Osteocyte (in vitro differentiated cells): ENCODE measurements around the gene ARL3. TPM values are rescaled to one million over a fixed set of nuclear protein-coding genes. Genes with fewer than 3 reads are reported as not detected.
"Not testable (repeated sequence)": the region's sequence is repeated elsewhere in the genome, so short reads cannot be mapped to it uniquely, and the experiment has no call there.

Experiments
- DNase-seq: peaks from one replicate; pipeline ENCODE4 v3.0.0; 2021; ENCODE audit warnings: mixed read lengths; ENCODE audit not compliant: unreplicated experiment; ENCODE audit errors: extremely low spot score
- H3K27ac Mint-ChIP-seq: one replicate; pipeline ENCODE4 v1.8.0; 2021; ENCODE audit warnings: mild to moderate bottlenecking, mixed read lengths; ENCODE audit not compliant: unreplicated experiment
- H3K27me3 Mint-ChIP-seq: one replicate; pipeline ENCODE4 v1.8.0; 2021; ENCODE audit warnings: mixed read lengths; ENCODE audit not compliant: unreplicated experiment
- H3K36me3 Mint-ChIP-seq: one replicate; pipeline ENCODE4 v1.8.0; 2021; ENCODE audit warnings: mixed read lengths; ENCODE audit not compliant: unreplicated experiment
- H3K4me1 Mint-ChIP-seq: one replicate; pipeline ENCODE4 v1.8.0; 2021; ENCODE audit warnings: mixed read lengths; ENCODE audit not compliant: unreplicated experiment
- H3K4me3 Mint-ChIP-seq: one replicate; pipeline ENCODE4 v1.8.0; 2021; ENCODE audit warnings: mild to moderate bottlenecking, moderate library complexity, mixed read lengths; ENCODE audit not compliant: unreplicated experiment
- H3K9me3 Mint-ChIP-seq: one replicate; pipeline ENCODE4 v1.8.0; 2021; ENCODE audit warnings: mixed read lengths; ENCODE audit not compliant: unreplicated experiment
- total RNA-seq: library from RNA; stranded (reverse); gene quantifications from 2 replicates; pipeline ENCODE4 v1.2.1, GENCODE V29; 2021
- TF ChIP-seq, protein P1 (sequence below): fragments of 200-600 bp; sonication (generic); IDR thresholded peaks from 2 replicates; pipeline ENCODE4 v1.5.0; 2021; ENCODE audit warnings: antibody characterized with exemption, mild to moderate bottlenecking, moderate library complexity

ARL3 gene
- total RNA-seq, 1 donor from 2014 or later = 11.6 TPM

DNA sequence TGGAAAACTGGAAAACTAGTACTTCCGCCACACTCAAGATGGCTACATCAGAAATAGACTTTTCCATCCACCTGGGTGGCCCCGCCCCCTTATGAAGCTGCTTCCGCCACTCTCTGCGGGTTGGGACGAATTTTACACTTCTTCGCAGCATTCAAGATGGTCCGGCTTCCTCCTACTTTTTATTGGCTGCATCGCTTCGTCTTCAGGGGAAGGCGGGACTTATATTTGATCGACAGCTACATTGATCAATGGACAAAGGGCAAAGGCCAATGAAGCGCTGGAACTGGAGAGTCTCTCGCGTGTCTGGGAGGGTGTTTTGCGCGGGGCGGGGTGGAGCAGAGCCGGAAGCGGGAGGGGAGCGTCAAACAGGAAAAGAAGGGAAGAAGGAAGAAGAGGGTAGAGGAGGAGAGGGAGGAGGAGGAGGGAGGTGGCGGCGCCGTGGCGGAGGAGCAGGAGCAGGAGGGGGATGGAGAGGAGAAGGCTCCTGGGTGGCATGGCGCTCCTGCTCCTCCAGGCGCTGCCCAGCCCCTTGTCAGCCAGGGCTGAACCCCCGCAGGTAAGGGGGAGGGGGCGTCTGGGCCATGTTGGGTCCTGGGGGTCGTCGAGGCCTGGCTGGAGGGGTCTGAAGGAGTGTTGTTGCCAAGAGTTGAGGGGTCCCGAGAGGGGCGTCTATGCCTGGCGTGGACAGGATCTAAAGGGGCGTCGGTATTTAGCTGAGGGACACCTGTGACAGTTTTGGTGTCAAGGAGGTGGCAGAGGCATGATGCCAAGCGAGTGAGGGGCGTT is 29.6 kb upstream of the ARL3 start, which contains the start of gene WBP1L:
Gene WBP1L (plus strand): TSS at position 361 of the 786 bp plus-strand sequence. CDS start 106 bp downstream, at position 467.
- Mint-ChIP-seq H3K4me3 (peak within 1 kb of the TSS; percentile 96), H3K9me3 (no peaks in the 10 kb centered on the region), H3K4me1 (peaks cover 38% of the 10 kb centered on the region), H3K27ac (peak within 1 kb of the TSS; percentile 87), H3K27me3 (no peaks in the 10 kb centered on the region), H3K36me3 (peaks cover 2% of the 10 kb centered on the region)
- TF ChIP-seq, protein P1, sequence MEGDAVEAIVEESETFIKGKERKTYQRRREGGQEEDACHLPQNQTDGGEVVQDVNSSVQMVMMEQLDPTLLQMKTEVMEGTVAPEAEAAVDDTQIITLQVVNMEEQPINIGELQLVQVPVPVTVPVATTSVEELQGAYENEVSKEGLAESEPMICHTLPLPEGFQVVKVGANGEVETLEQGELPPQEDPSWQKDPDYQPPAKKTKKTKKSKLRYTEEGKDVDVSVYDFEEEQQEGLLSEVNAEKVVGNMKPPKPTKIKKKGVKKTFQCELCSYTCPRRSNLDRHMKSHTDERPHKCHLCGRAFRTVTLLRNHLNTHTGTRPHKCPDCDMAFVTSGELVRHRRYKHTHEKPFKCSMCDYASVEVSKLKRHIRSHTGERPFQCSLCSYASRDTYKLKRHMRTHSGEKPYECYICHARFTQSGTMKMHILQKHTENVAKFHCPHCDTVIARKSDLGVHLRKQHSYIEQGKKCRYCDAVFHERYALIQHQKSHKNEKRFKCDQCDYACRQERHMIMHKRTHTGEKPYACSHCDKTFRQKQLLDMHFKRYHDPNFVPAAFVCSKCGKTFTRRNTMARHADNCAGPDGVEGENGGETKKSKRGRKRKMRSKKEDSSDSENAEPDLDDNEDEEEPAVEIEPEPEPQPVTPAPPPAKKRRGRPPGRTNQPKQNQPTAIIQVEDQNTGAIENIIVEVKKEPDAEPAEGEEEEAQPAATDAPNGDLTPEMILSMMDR = no peak
- peak; percentile 97 for DNase-seq

DNA sequence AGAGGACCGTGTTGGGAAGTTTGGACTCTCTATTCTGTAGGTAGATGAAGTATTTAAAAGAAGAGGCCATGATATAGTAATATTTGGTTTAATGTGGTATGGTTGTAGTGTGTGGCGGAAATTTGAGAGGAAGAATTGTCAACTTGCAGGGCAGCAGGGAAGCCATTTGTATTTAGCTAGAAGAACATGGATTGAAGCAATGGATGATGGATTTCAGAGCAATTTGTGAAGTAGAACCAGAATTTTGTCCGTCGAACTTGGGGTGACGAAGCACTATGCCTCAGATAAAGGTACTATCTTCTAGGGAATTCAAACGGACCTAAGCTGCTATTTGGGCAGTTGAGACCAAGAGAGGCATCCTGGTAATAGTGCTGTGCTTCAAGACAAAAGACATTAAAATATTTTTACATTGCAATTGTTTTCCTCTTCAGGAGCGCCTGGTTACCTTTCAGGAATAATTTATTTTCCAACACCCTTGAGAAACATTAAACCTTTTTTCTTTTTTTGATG is 28.9 kb upstream of the ARL3 start:
- Mint-ChIP-seq H3K4me1 (peaks cover 36% of the 10 kb centered on the region), H3K27me3 (no peaks in the 10 kb centered on the region), H3K4me3 (peak overlapping the region; percentile 96), H3K9me3 (no peaks in the 10 kb centered on the region), H3K27ac (peak overlapping the region; percentile 58), H3K36me3 (no peaks in the 10 kb centered on the region)
- DNase-seq = no peak
- TF ChIP-seq, protein P1 = no peak

DNA sequence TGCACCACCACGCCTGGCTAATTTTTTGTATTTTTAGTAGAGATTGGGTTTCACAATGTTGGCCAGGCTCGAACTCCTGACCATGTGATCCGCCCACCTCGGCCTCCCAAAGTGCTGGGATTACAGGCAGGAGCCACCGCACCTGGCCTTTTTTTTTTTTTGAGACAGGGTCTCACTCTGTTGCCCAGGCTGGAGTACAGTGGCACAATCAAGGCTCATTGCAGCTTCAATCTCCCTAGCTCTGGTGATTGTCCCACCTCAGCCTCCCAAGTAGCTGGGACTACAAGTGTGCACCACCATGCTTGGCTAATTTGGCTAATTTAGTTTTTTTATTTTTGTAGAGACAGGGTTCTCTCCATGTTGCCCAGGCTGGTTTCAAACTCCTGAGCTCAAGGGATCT is 28.1 kb upstream of the ARL3 start:
- H3K9me3 Mint-ChIP-seq, H3K4me3 Mint-ChIP-seq, DNase-seq, H3K27me3 Mint-ChIP-seq, H3K36me3 Mint-ChIP-seq: not testable (repeated sequence)
- Mint-ChIP-seq H3K4me1 (peaks cover 36% of the 10 kb centered on the region), H3K27ac (peak overlapping the region; percentile 58)

DNA sequence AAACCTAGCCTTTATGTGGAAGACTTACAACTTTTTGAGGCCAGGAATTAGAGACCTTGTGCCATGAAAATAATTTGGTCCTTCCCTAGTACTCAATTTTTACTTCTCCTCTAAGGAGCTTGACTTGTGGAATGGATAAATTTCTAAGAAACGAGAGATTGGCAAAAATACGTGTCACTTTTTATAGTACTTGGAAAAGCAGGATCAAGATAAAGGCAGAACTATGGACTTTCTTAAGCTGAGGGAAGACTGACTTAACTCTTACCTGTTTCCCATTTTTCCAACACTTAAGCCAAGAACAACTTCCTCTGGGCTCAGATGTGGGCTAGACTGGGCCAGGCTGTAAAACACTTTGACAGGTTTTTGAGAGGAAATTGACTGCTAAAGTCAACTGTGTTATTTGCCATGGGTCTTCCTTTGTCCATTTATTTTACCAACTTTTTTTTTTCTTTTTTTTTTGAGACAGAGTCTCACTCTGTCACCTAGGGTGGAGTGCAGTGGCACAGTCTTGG is 27.6 kb upstream of the ARL3 start:
- H3K9me3 Mint-ChIP-seq = no peaks in the 10 kb centered on the region
- H3K4me3 Mint-ChIP-seq = no peak overlapping the region
- no peaks in the 10 kb centered on the region for H3K27me3 Mint-ChIP-seq
- no peak overlapping the region for H3K27ac Mint-ChIP-seq
- TF ChIP-seq, protein P1 = no peak
- peaks cover 34% of the 10 kb centered on the region for H3K4me1 Mint-ChIP-seq
- DNase-seq = no peak
- peaks cover 2% of the 10 kb centered on the region for H3K36me3 Mint-ChIP-seq

DNA sequence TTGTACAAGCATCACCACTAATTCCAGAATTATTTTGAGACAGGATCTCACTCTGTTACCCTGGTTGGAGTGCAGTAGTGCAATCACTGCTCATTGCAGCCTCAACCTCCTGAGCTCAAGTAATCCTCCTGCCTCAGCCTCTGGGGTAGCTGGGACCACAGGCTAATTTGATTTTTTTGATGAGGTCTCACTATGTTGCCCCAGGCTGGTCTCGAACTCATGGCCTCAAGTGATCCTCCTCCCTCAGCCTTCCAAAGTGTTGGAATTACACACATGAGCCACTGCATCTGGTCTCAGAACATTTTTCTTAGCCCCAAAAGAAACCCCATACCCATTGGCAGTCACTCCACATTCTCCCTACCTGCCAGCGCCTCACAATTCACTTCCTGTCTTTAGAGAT is 26.0 kb upstream of the ARL3 start:
- no peak for DNase-seq
- Mint-ChIP-seq H3K27ac (no peak overlapping the region), H3K9me3 (no peaks in the 10 kb centered on the region), H3K4me1 (peaks cover 19% of the 10 kb centered on the region), H3K27me3 (no peaks in the 10 kb centered on the region), H3K4me3 (no peak overlapping the region), H3K36me3 (peaks cover 2% of the 10 kb centered on the region)
- TF ChIP-seq, protein P1 = no peak
